ENCODE data around the gene MRPL22. TPM values are rescaled to one million over a fixed set of nuclear protein-coding genes. Genes with fewer than 3 reads are reported as not detected.

The MRPL22 gene
- total and polyA plus RNA-seq, 2 of the 4 experiments (the other 2 are of a cell fraction) = 13.3 to 58.0 TPM

DNA sequence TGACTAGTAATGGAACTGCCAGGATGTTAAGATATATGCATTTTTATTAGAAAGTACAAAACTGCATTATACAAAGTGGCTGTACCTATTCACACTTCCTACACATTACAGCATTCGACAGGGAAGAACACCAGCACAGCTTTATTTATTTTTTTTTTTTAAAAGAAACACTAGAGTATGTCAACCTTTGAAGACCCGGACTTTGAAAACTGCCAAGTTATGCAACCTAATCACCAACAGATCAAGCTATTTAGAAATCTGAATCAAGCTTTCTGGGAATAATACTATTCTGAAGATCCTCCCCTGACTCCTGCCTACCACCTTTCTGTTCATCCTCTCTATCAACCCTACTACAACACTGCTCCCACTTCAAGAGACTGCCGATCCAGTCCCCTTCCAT, 7.3 kb upstream of the MRPL22 start:
- Histone ChIP-seq H3K9me3 (ENCODE audit: control insufficient read depth, insufficient read depth, low read length) (no peaks in the 10 kb centered on the region), H4K20me1 (ENCODE audit: insufficient read depth, low read length) (no peaks in the 10 kb centered on the region), H2BK20ac (ENCODE audit: low read depth, low read length) (no peak overlapping the region), H4K8ac (ENCODE audit: low read depth in 2 of 2, low read length in 2 of 2) (no peak overlapping the region), H3K27me3 (ENCODE audit: control insufficient read depth, insufficient read depth, low read length) (no peaks in the 10 kb centered on the region), H4K91ac (ENCODE audit: insufficient read depth, low read depth, low read length) (no peak overlapping the region), H3K14ac (replicated peaks; ENCODE audit: low read depth, low read length) (no peak overlapping the region), H3K4me3 (ENCODE audit: insufficient read depth, low read depth, low read length) (no peak overlapping the region), H3K4ac (ENCODE audit: low read depth, low read length) (no peak overlapping the region), H3K9me1 (ENCODE audit: insufficient read depth, low read length) (peaks cover 3% of the 10 kb centered on the region; the same call in 1 of the 2 replicates), H4K5ac (ENCODE audit: low read depth, low read length) (no peak overlapping the region), H3K27ac (ENCODE audit: insufficient read depth, low read length) (no peak overlapping the region), H2BK15ac (ENCODE audit: low read depth, low read length) (no peak overlapping the region), H3K18ac (ENCODE audit: low read depth, low read length) (no peak overlapping the region), H2BK120ac (ENCODE audit: low read depth, low read length) (no peak overlapping the region), H3K23ac (ENCODE audit: low read depth, low read length) (no peak overlapping the region), H2AFZ (replicated peaks; ENCODE audit: low read length, poor library complexity) (no peak overlapping the region), H3K9ac (ENCODE audit: low read depth, low read length) (no peak overlapping the region), H2AK5ac (ENCODE audit: low read depth, low read length) (no peak overlapping the region), H3K36me3 (ENCODE audit: control insufficient read depth, insufficient read depth, low read length) (peaks cover 11% of the 10 kb centered on the region), H2BK5ac (ENCODE audit: low read depth, low read length, poor library complexity, severe bottlenecking) (no peak overlapping the region), H3K4me1 (ENCODE audit: control insufficient read depth, insufficient read depth, low read length) (peaks cover 2% of the 10 kb centered on the region; the same call in 1 of the 2 replicates), H2AK9ac (replicated peaks; ENCODE audit: low read depth, low read length, poor library complexity) (no peak overlapping the region), H3K56ac (ENCODE audit: extremely low read depth, insufficient read depth, low read length) (no peak overlapping the region), H3K4me2 (ENCODE audit: low read depth, low read length) (no peak overlapping the region), H3K79me1 (ENCODE audit: low read depth in 1 of 2, low read length in 2 of 2) (peaks cover 5 to 21% of the 10 kb centered on the region in 2 experiments)
- in situ Hi-C loops (cut with MboI; ENCODE audit: low sequenced_read_pairs) = no loop called here
- DNase-seq (no peak), ATAC-seq (ENCODE audit: low read depth) (no peak)
- BruUV-seq (replicated peaks) = no TSS peak
- WGBS, 2 experiments (ENCODE audit: extremely low coverage in 2 of 2, insufficient read length in 1 of 2) = 92% methylated on average over 2 of the region's 3 CpGs; no CpG with 5 or more reads in 1 of the 2 experiments
- CTCF ChIA-PET = no interaction called here
- dilution Hi-C loops (cut with HindIII; ENCODE audit: low sequenced_read_pairs, unreplicated experiment) = no loop called here
- TF ChIP-seq MXI1 (IDR thresholded peaks at IDR 0.05; ENCODE audit: borderline replicate concordance, low read depth, low read length) (no peak), MAZ (IDR thresholded peaks at IDR 0.05; ENCODE audit: borderline replicate concordance, low read depth, low read length) (no peak), FOS (IDR thresholded peaks at IDR 0.05; ENCODE audit: low read depth, low read length) (no peak), MAFK (IDR thresholded peaks at IDR 0.05; ENCODE audit: low read depth, low read length) (no peak), RFX5 (IDR thresholded peaks at IDR 0.05; ENCODE audit: low read depth, low read length) (no peak), BHLHE40 (IDR thresholded peaks at IDR 0.05; ENCODE audit: low read depth, low read length) (no peak), SMC3 (IDR thresholded peaks at IDR 0.05; ENCODE audit: low read depth, low read length) (no peak), POLR2A (IDR thresholded peaks at IDR 0.05; ENCODE audit: low read depth, low read length) (no peak), CHD1 (IDR thresholded peaks at IDR 0.05; ENCODE audit: low read depth, low read length) (no peak), RCOR1 (IDR thresholded peaks at IDR 0.05; ENCODE audit: insufficient replicate concordance, low read length) (no peak)
- TF ChIP-seq, protein P1, sequence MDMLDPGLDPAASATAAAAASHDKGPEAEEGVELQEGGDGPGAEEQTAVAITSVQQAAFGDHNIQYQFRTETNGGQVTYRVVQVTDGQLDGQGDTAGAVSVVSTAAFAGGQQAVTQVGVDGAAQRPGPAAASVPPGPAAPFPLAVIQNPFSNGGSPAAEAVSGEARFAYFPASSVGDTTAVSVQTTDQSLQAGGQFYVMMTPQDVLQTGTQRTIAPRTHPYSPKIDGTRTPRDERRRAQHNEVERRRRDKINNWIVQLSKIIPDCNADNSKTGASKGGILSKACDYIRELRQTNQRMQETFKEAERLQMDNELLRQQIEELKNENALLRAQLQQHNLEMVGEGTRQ (IDR thresholded peaks at IDR 0.05; ENCODE audit: low read depth, low read length) = no peak
- TF ChIP-seq, protein P2, sequence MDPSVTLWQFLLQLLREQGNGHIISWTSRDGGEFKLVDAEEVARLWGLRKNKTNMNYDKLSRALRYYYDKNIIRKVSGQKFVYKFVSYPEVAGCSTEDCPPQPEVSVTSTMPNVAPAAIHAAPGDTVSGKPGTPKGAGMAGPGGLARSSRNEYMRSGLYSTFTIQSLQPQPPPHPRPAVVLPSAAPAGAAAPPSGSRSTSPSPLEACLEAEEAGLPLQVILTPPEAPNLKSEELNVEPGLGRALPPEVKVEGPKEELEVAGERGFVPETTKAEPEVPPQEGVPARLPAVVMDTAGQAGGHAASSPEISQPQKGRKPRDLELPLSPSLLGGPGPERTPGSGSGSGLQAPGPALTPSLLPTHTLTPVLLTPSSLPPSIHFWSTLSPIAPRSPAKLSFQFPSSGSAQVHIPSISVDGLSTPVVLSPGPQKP (IDR thresholded peaks at IDR 0.05; ENCODE audit: borderline replicate concordance, low read depth, low read length) = no peak
- intact Hi-C loops (cut with micrococcal nuclease) = no loop called here
- POLR2A ChIA-PET (ENCODE audit: unreplicated experiment) = no interaction called here
